Effector memory CD8-positive, alpha-beta T cell (primary cell): ENCODE data around the gene XXYLT1.
A peak's percentile ranks its signal among the peaks of the same experiment; 100 is the strongest.

ENCODE experiments used
- ATAC-seq: fragments of 150-1000 bp; cut with Tn5 transposase; replicated peaks from 2 replicates; pipeline ENCODE4 v1.10.0; 2021; ENCODE audit warnings: mild to moderate bottlenecking, moderate library complexity
- DNase-seq, 3 experiments: peaks; one replicate each; pipeline ENCODE4 v3.0.0; 2021
- H3K27ac Mint-ChIP-seq, 2 donors: one replicate each; pipeline ENCODE4 v1.8.0; 2022; ENCODE audit warnings: mild to moderate bottlenecking in 2 of 2, mixed read lengths in 2 of 2, moderate library complexity in 2 of 2
- H3K27me3 Mint-ChIP-seq, 2 donors: one replicate each; pipeline ENCODE4 v1.8.0; 2022; ENCODE audit warnings: mixed read lengths in 2 of 2
- H3K36me3 Mint-ChIP-seq: one replicate; pipeline ENCODE4 v1.8.0; 2022; ENCODE audit warnings: mild to moderate bottlenecking, moderate library complexity, mixed read lengths; ENCODE audit not compliant: insufficient read depth
- H3K4me1 Mint-ChIP-seq, 2 donors: one replicate each; pipeline ENCODE4 v1.8.0; 2022; ENCODE audit warnings: low read depth in 2 of 2, mixed read lengths in 2 of 2
- H3K4me3 Mint-ChIP-seq, 2 donors: one replicate each; pipeline ENCODE4 v1.8.0; 2022; ENCODE audit warnings: mild to moderate bottlenecking in 2 of 2, mixed read lengths in 2 of 2, moderate library complexity in 2 of 2
- H3K9me3 Mint-ChIP-seq, 2 donors: one replicate each; pipeline ENCODE4 v1.8.0; 2022; ENCODE audit warnings: mixed read lengths in 2 of 2

Gene XXYLT1

DNA sequence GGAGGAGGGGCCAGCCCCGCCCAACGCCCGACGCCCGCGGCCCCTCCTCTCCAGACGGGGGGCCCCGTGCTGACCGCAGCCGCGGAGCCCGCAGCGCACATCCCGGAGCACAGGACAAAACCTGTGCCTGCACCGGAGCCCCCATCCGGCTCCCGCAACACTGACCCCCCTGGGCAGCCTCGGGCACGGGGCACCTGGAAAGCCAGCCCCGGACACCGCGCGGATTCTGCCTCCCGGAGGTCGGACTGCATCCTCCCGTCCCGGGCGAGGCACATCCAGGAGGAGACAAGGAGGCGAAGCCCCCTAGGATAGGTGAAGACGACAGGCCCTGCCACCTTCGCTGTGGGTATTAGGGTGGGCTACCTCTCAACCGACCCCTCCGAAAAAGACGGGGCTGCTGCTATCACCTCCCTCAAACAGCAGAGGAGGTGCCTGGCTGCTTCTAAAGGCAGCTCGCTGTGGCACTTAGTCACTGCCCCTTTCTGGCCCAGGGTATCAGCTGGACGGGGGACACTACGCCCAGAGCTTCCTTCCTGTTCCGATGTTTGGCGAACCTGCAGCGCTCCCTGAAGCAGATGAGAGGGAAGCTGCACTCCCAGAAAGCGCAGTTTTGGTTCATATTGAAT is 10.6 kb downstream of the XXYLT1 start:
- ATAC-seq (peak; percentile 6), DNase-seq (peak in 1 of 3 experiments; percentile 23)
- Mint-ChIP-seq H3K9me3 (no peaks in the 10 kb centered on the region), H3K27me3 (no peaks in the 10 kb centered on the region), H3K4me3 (peak overlapping the region; percentile 77 to 79), H3K27ac (peak overlapping the region; percentile 87 to 89), H3K36me3 (peaks cover 5% of the 10 kb centered on the region), H3K4me1 (peaks cover 11 to 12% of the 10 kb centered on the region in 2 donors)

DNA sequence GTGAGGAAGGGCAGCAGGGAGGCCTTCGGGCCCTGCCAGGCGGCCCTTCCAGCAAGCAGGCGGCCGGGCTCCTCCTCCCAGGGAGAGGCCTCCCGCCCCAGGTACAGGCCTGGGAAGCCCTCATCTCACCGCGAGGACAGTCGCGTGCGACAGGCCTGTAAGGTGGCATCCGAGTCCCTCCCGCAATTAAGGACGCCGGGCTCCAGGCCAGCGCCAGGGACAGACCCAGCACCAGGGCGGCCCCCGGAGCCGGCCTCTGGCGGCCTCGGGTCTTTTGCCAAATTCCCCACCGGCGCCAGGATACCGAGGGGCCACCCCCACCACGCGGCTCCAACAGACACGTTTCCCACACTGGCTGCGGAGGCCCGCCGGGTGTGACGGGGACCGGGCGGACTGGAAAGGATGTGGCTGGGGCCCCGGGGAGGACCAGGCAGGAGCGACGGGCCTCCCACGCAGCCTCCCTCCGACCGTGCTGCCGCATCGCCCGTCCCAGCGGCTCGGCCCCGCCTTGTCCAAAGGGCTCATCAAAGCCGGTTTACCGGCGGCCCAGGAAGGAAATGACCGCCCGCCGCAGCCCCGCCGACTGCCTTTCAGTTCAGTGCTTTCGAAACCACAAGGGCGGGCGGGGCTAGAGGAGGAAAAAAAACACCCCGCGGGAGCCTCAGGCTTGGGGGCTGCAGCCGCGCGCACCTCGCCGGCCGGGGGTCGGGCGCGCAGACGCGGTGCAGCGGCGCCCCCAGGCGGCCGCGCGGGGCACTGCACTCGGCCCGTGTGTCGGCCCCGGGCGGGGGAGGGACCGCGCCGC is 11.3 kb downstream of the XXYLT1 start:
- Mint-ChIP-seq H3K27me3 (no peaks in the 10 kb centered on the region), H3K9me3 (no peaks in the 10 kb centered on the region), H3K4me3 (peak overlapping the region; percentile 77 to 79), H3K27ac (peak overlapping the region; percentile 87 to 89), H3K36me3 (peaks cover 5% of the 10 kb centered on the region), H3K4me1 (peaks cover 8 to 15% of the 10 kb centered on the region in 2 donors)
- DNase-seq (peak; percentile 92 to 94 (median 93)), ATAC-seq (peak; percentile 77)

DNA sequence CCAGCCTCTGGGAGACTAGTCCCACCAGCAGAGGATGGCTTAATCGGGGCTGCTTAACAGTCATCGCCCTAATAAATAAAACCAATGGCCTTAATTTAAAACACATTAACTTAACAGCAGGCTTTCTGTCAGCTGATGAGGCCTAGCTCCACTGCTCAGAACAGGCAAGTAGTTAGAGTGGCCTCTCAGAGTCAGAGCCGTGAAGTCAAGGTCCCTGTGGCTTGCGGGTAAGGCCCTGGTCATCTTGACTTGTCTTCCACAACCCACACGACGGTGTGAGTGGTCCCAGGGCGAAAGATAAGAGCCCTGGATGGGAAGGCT is 11.8 kb downstream of the XXYLT1 start:
- Mint-ChIP-seq H3K27ac (peak overlapping the region; percentile 87 to 89), H3K4me3 (peak overlapping the region; percentile 20 to 79), H3K9me3 (no peaks in the 10 kb centered on the region), H3K36me3 (peaks cover 5% of the 10 kb centered on the region), H3K27me3 (no peaks in the 10 kb centered on the region), H3K4me1 (peaks cover 8 to 15% of the 10 kb centered on the region in 2 donors)
- ATAC-seq (no peak), DNase-seq (no peak)

DNA sequence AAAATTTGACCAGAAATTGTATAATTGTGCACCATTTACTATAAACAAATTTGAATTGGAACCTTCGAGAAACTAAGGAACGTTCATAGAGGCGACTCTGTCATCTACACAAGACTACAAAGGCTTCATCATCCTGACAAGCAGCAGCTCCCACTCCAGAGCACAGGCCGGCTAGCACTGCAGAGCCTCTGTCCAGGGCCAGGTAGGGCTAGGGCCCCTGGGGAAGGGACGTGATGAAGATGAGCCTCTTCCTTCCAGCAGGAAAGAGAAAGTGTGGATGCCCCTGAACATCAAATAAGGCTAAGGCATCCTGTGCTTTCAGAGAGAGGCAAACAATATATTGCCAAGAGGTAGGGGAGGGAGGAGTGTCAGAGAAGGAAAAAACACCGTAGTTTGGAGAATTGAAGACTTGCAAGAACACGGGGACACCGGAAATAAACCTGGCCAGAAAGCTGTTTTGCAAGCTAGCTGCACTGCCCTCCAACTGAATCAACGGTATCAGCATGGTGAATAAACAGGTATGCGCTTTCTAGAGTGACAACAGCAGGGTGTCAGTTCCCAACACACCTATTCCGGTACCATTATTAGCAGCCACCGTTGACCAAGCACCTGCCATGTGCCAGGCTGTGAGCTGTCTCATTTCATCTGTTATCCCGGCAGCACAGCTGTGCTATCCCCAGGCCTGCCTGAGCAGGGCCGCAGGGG is 12.4 kb downstream of the XXYLT1 start:
- peaks cover 5% of the 10 kb centered on the region for H3K36me3 Mint-ChIP-seq
- DNase-seq, result no peak
- H3K9me3 Mint-ChIP-seq, result no peaks in the 10 kb centered on the region
- H3K4me3 Mint-ChIP-seq, result peak overlapping the region; percentile 20 to 79
- H3K27me3 Mint-ChIP-seq, result no peaks in the 10 kb centered on the region
- peak overlapping the region; percentile 87 to 89 for H3K27ac Mint-ChIP-seq
- H3K4me1 Mint-ChIP-seq, result peaks cover 8 to 15% of the 10 kb centered on the region in 2 donors
- ATAC-seq, result no peak

DNA sequence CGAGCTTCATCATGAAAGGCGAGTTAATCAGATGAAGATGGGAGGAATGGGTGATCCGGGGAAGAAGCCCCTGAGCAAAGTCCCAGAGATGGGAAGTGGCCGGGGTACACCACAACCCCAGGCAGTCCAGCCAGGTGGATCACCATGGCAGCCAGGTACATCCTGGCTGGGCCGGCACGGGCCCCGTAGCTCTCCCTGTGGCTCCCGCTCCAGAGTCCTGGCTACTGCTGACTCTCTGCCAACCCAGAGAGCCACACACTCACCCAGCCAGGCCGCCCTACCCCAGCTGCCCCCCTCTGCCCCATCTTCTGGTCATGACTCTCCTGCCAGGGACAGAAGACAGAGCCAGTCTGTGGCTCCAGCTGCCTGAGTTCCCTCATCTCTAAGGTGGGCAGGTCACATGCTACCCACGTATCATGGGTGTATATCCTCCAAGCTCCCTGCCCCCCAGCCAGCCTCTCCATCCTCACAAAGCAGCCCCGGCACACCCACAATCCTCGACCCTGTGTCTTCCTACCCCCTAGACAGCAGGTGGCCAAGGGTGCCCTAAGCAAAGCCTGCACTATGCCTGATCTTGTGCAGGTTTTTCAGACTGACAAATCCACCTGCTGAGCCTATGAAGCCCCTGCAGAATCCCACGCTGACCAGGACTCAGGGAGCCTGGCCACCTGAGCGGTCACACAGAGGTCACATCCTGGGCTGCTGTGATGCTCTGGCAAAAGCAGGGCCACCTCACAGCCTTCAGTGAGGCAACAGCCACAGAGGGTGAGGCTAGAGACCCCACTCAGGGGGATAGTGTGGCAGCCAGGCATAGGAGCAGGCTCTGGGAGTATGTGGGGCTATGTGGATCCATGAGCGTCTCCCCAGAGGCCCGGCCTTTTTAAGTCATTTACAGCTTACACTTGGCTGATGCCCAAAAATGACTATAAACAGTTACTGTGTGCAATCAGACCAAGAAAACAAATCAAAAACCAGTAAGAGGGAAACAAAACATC is 13.2 kb downstream of the XXYLT1 start:
- no peak for ATAC-seq
- Mint-ChIP-seq H3K4me3 (no peak overlapping the region), H3K36me3 (peaks cover 5% of the 10 kb centered on the region), H3K27me3 (no peaks in the 10 kb centered on the region), H3K4me1 (peaks cover 15 to 16% of the 10 kb centered on the region in 2 donors), H3K27ac (peak overlapping the region; percentile 87 to 89), H3K9me3 (no peaks in the 10 kb centered on the region)
- DNase-seq, result no peak

DNA sequence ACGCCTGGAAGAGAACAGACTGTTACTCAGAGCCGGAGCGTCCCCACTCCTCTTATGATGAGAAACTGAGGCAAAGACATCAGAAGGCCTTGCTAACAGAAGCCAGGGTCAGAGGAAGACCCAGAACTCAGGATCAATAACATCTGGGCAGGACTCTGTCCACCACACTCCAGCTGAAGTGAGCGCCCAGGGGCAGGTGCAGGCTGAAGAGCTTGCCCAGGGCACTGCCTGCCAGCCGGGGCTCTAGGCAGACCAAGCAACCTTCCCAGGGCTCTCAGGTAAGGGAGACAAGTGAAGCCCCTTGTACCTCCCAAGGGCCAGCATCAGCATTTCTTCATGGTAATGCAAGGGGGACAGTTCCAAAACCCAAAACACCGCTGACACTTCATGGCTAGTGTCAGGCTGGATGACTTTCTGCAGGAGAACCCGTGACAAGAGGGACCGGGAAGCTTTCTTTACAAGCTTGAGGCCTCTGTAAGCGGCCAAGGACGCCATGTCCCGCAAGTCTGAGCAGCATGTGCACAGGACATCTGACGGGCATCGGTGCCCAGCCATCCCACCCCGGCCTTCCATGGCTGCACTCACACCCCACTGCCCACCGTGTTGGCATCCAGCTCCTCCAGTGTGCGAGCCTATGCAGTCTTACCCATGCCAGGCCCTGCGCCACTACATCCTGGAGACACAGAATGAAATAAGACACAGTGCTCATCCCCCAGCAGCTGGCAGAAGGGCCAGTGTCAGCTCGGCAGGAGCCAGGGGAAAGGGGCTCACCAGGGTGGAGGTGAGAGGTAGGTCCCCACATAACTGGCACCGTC is 14.1 kb downstream of the XXYLT1 start:
- H3K4me3 Mint-ChIP-seq, result no peak overlapping the region
- H3K27me3 Mint-ChIP-seq, result no peaks in the 10 kb centered on the region
- peaks cover 15 to 19% of the 10 kb centered on the region in 2 donors for H3K4me1 Mint-ChIP-seq
- H3K9me3 Mint-ChIP-seq, result no peaks in the 10 kb centered on the region
- H3K27ac Mint-ChIP-seq, result peak overlapping the region in 1 of 2 donors; percentile 65
- no peak for ATAC-seq
- H3K36me3 Mint-ChIP-seq, result peaks cover 5% of the 10 kb centered on the region
- DNase-seq, result no peak

DNA sequence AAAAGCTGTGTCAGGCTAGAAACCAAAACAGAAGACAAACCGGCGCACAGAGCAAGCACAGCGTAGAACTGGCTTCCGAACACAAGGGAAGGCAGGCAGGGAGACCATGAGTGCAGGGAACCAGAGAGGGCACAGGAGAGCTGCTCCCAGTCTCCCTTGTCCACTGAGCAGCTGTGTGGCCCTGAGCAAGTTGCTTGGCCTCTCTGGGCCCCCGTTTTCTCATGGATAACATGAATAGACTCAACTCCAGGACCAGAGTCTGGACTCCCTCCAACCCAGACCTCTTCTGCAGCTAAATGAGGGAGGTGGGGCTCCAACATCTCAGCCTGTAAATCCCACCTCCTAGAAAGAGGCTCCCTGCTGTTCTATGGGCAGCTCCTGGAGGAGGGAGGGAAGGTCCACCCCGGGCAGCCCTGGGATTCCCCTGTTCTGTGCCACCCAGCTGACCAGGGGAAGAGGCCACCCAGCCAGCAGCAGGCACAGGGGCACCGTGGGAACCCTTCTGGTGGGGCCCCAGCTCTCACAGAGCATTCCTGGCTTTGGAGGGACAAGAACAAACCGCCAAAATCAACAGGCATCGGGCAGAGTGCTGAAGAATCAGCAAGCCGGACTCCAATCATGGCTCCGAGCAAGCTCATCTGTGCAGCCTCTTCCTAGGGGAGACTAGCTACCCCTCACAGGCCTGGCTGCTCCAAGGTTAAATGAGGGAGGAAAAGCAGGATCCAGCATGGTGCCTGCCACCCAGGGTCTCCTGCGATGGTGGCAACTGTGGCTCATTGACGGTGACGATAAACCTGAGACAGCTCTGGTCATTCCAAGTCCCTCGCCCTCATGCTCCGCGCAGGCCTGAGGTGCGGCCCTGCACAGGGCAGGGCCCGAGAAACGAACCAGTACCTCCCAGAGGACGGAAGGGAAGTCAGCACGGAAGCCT is 15.1 kb downstream of the XXYLT1 start:
- ATAC-seq (no peak), DNase-seq (no peak)
- Mint-ChIP-seq H3K27me3 (no peaks in the 10 kb centered on the region), H3K4me1 (peaks cover 11 to 19% of the 10 kb centered on the region in 2 donors), H3K4me3 (no peak overlapping the region), H3K9me3 (no peaks in the 10 kb centered on the region), H3K27ac (peak overlapping the region; percentile 46 to 65), H3K36me3 (peaks cover 2% of the 10 kb centered on the region)

DNA sequence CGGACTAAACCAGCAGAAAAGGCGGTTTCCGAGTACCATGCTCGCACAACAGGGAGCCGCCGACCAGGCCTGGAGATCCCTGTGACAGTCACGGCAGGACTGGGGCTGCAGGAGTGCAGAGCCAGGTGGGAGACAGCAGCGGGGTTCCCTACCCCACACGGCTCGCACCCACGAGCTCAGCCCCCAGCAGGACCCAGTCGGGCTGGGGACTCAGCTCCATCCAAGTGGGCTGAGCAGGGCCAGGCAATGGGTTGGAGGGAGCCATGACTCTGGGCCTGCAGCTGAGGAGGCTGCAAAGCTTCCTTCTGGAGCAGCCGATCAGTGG is 15.8 kb downstream of the XXYLT1 start:
- H3K27ac Mint-ChIP-seq, result peak overlapping the region in 1 of 2 donors; percentile 46
- DNase-seq, result no peak
- ATAC-seq, result no peak
- H3K27me3 Mint-ChIP-seq, result no peaks in the 10 kb centered on the region
- no peak overlapping the region for H3K4me3 Mint-ChIP-seq
- H3K36me3 Mint-ChIP-seq, result no peaks in the 10 kb centered on the region
- H3K9me3 Mint-ChIP-seq, result no peaks in the 10 kb centered on the region
- peaks cover 13 to 15% of the 10 kb centered on the region in 2 donors for H3K4me1 Mint-ChIP-seq

DNA sequence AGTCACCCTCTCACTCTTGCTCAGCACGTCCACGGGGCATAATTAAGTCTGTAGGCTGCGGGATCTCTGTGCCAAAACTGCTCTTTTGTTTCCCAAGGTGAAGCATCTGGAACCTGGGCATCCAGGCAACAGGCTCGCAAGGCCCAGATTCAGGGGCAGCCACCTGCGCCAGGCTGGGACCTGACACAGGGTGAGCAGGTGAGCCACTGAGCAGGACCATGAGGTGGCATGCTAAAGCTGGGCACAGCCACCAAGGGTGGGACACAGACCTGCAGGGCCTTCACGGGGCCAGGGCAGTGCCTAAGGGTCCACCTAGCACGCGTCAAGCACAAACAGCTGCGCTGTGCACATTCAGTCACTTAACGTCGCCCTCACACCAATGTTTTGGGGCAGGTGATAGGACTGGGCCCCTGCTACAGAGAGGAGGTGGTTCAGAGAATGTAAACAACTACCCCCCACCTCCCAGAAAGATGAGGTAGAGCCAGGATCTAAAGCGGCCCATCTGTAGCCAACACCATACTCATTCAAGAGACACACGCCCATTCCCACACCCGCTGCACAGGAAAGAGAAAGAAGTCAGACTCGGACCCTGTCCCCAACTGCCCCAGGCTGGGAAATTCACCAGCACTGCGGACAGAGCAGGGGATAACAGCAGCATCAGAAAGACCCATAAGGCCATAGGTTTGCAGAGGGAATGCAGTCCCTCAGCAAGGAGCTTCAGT is 16.3 kb downstream of the XXYLT1 start:
- no peak for DNase-seq
- no peaks in the 10 kb centered on the region for H3K9me3 Mint-ChIP-seq
- ATAC-seq, result no peak
- H3K4me1 Mint-ChIP-seq, result peaks cover 16 to 18% of the 10 kb centered on the region in 2 donors
- no peaks in the 10 kb centered on the region for H3K36me3 Mint-ChIP-seq
- H3K27me3 Mint-ChIP-seq, result no peaks in the 10 kb centered on the region
- no peak overlapping the region for H3K4me3 Mint-ChIP-seq
- no peak overlapping the region for H3K27ac Mint-ChIP-seq

DNA sequence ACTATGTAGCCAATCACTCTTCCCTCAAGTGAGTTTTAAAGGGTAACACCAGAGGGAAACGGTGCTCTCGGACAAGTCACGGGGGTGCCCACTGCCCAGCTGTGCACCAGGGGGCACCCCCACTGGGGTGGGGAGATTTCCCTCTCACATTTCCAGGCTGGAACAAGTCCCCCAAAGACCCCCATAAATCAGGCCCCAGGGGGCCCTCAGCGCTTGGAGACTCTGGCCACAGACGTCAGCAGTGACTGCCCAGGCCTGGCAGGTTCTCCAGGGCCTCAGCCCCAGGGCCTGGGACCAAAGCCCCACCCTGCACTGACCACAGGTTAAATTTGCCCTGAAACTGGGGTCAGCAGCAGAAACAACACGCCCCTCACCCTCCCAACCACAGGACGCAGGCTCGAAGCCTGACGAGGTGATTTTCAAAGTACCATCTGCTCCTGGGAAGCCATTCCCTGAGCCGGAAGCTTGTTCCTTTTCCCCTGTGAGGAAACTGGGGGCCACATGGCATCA is 17.0 kb downstream of the XXYLT1 start:
- Mint-ChIP-seq H3K27ac (no peak overlapping the region), H3K9me3 (no peaks in the 10 kb centered on the region), H3K27me3 (no peaks in the 10 kb centered on the region), H3K4me3 (no peak overlapping the region), H3K4me1 (peaks cover 16 to 18% of the 10 kb centered on the region in 2 donors), H3K36me3 (no peaks in the 10 kb centered on the region)
- DNase-seq (no peak), ATAC-seq (no peak)
